DND-41 (cell line): ENCODE results near the gene SUDS3.

Experiments
- ATAC-seq: fragments of 200-7000 bp; cut with Tn5 transposase; 3 replicates; pipeline ENCODE4 v1.9.1; 2021; ENCODE audit warnings: low read depth; ENCODE audit not compliant: insufficient read depth
- DNase-seq: peaks from one replicate; pipeline ENCODE4 v3.0.0-alpha.2; 2020
- H2AFZ ChIP-seq: 2 replicates; pipeline ENCODE4 v1.6.0; 2012; ENCODE audit warnings: low read depth, low read length
- H3K27ac ChIP-seq: 2 replicates; pipeline ENCODE4 v1.5.1; 2012; ENCODE audit warnings: low read length, inconsistent platforms
- H3K27me3 ChIP-seq: fragments of 200-600 bp; sonication (generic); 2 replicates; pipeline ENCODE4 v1.6.0; 2012; ENCODE audit warnings: low read length, mild to moderate bottlenecking, inconsistent platforms; ENCODE audit not compliant: insufficient read depth, poor library complexity
- H3K36me3 ChIP-seq: 2 replicates; pipeline ENCODE4 v1.5.1; 2012; ENCODE audit warnings: low read length, inconsistent platforms; ENCODE audit not compliant: insufficient read depth
- H3K4me1 ChIP-seq: 2 replicates; pipeline ENCODE4 v1.5.1; 2012; ENCODE audit warnings: mild to moderate bottlenecking, low read length; ENCODE audit not compliant: insufficient read depth
- H3K4me2 ChIP-seq: 2 replicates; pipeline ENCODE4 v1.6.0; 2012; ENCODE audit warnings: mild to moderate bottlenecking, moderate library complexity, low read length, inconsistent platforms; ENCODE audit not compliant: insufficient read depth
- H3K4me3 ChIP-seq, 2 experiments: fragments of 200-600 bp in 1 of 2; shearing (Covaris generic) in 1 of 2; 2 replicates each; pipeline ENCODE4 v1.5.1; 2012 to 2016; ENCODE audit warnings: inconsistent platforms in 2 of 2, low read length in 2 of 2, mild to moderate bottlenecking in 2 of 2, low read depth in 1 of 2, moderate library complexity in 1 of 2
- H3K79me2 ChIP-seq: 2 replicates; pipeline ENCODE4 v1.6.0; 2012; ENCODE audit warnings: low read length, inconsistent platforms; ENCODE audit not compliant: insufficient read depth
- H3K9ac ChIP-seq: 2 replicates; pipeline ENCODE4 v1.6.0; 2012; ENCODE audit warnings: low read depth, mild to moderate bottlenecking, inconsistent platforms, low read length, moderate library complexity
- H3K9me3 ChIP-seq: 2 replicates; pipeline ENCODE4 v1.5.1; 2012; ENCODE audit warnings: low read length, moderate library complexity, mild to moderate bottlenecking, inconsistent platforms; ENCODE audit not compliant: insufficient read depth, severe bottlenecking
- H4K20me1 ChIP-seq: 2 replicates; pipeline ENCODE4 v1.6.0; 2012; ENCODE audit warnings: low read length; ENCODE audit not compliant: insufficient read depth
- CTCF ChIP-seq: IDR thresholded peaks from 2 replicates; pipeline ENCODE4 v1.5.1; 2012; ENCODE audit warnings: borderline replicate concordance, low read length, moderate library complexity, mild to moderate bottlenecking; ENCODE audit not compliant: poor library complexity, severe bottlenecking; ENCODE audit errors: extremely low read depth
- EZH2 ChIP-seq: IDR thresholded peaks from 3 replicates; pipeline ENCODE4 v1.6.1; 2012; ENCODE audit warnings: borderline replicate concordance, low read depth, mild to moderate bottlenecking, moderate library complexity, low read length, inconsistent platforms; ENCODE audit not compliant: severe bottlenecking

SUDS3 gene

GRCh38 chr12:118455327-118455726 is 79.0 kb downstream of the SUDS3 start:
- DNase-seq = no peak
- Histone ChIP-seq H3K4me3 (no peak overlapping the region), H3K9ac (no peak overlapping the region), H3K9me3 (no peaks in the 10 kb centered on the region), H3K4me1 (no peaks in the 10 kb centered on the region), H2AFZ (no peak overlapping the region), H3K27ac (no peak overlapping the region), H3K36me3 (no peaks in the 10 kb centered on the region), H3K4me2 (no peak overlapping the region), H3K27me3 (no peaks in the 10 kb centered on the region), H4K20me1 (no peaks in the 10 kb centered on the region), H3K79me2 (no peaks in the 10 kb centered on the region)
- no peak for TF ChIP-seq EZH2
- no peak for TF ChIP-seq CTCF
- ATAC-seq = no peak

- Histone ChIP-seq H3K4me3 (no peak overlapping the region), H3K4me2 (no peak overlapping the region), H3K4me1 (no peaks in the 10 kb centered on the region), H3K27me3 (no peaks in the 10 kb centered on the region), H3K36me3 (no peaks in the 10 kb centered on the region), H3K9me3 (no peaks in the 10 kb centered on the region), H4K20me1 (no peaks in the 10 kb centered on the region), H2AFZ (no peak overlapping the region), H3K27ac (no peak overlapping the region), H3K9ac (no peak overlapping the region), H3K79me2 (no peaks in the 10 kb centered on the region)
- DNase-seq = no peak
- ATAC-seq = no peak
- no peak for TF ChIP-seq CTCF
These were observed 80.4 kb downstream of the SUDS3 start for GRCh38 chr12:118456741-118457140.

- H3K36me3 ChIP-seq = no peaks in the 10 kb centered on the region
- no peaks in the 10 kb centered on the region for H3K79me2 ChIP-seq
- no peak for DNase-seq
- H3K4me1 ChIP-seq = no peaks in the 10 kb centered on the region
- H3K27me3 ChIP-seq = no peaks in the 10 kb centered on the region
- ATAC-seq = no peak
- TF ChIP-seq EZH2 (no peak), CTCF (no peak)
- no peaks in the 10 kb centered on the region for H4K20me1 ChIP-seq
- H3K4me2 ChIP-seq = no peak overlapping the region
- H3K27ac ChIP-seq = no peak overlapping the region
- no peak overlapping the region for H2AFZ ChIP-seq
- H3K9me3 ChIP-seq = no peaks in the 10 kb centered on the region
- H3K4me3 ChIP-seq = no peak overlapping the region
- H3K9ac ChIP-seq = no peak overlapping the region
These were observed 82.8 kb downstream of the SUDS3 start for GRCh38 chr12:118459110-118459509.

- Histone ChIP-seq H3K4me1 (no peaks in the 10 kb centered on the region), H3K27me3 (no peaks in the 10 kb centered on the region), H3K79me2 (no peaks in the 10 kb centered on the region), H3K9me3 (no peaks in the 10 kb centered on the region), H3K27ac (no peak overlapping the region), H3K9ac (no peak overlapping the region), H3K4me2 (no peak overlapping the region), H2AFZ (no peak overlapping the region), H3K4me3 (no peak overlapping the region), H3K36me3 (no peaks in the 10 kb centered on the region), H4K20me1 (no peaks in the 10 kb centered on the region)
- DNase-seq = no peak
- no peak for TF ChIP-seq EZH2
- no peak for TF ChIP-seq CTCF
- ATAC-seq = no peak
These were observed 87.3 kb downstream of the SUDS3 start for GRCh38 chr12:118463677-118464076.
